Stimulated activated CD8-positive, alpha-beta memory T cell treated with anti-CD3 and anti-CD28 coated beads, Interleukin-4, amount 100 ng/mL, for 1 hour (primary cell): ENCODE results near the gene SMARCA2.

Source experiments
- DNase-seq, 2 donors: peaks; one replicate each; pipeline ENCODE4 v3.0.0-alpha.2; 2020; ENCODE audit warnings: low read depth in 2 of 2, low spot score in 1 of 2

SMARCA2 gene

GRCh38 chr9:2039294-2040180 lies 24.4 kb downstream of the SMARCA2 start:
- no peak for DNase-seq

GRCh38 chr9:2040828-2041227 lies 25.7 kb downstream of the SMARCA2 start:
- no peak for DNase-seq

- no peak for DNase-seq
Observed at GRCh38 chr9:2041736-2042135, 26.6 kb downstream of the SMARCA2 start.

GRCh38 chr9:2043243-2043642 lies 28.1 kb downstream of the SMARCA2 start:
- no peak for DNase-seq

GRCh38 chr9:2043881-2044462 lies 28.8 kb downstream of the SMARCA2 start:
- no peak for DNase-seq

GRCh38 chr9:2047144-2047671 lies 32.1 kb downstream of the SMARCA2 start:
- no peak for DNase-seq

GRCh38 chr9:2047916-2048315 lies 32.8 kb downstream of the SMARCA2 start:
- DNase-seq: no peak

GRCh38 chr9:2050236-2050635 lies 35.1 kb downstream of the SMARCA2 start:
- DNase-seq: no peak

- peak; percentile 26 to 33 for DNase-seq
Observed at GRCh38 chr9:2053883-2054845, 39.0 kb downstream of the SMARCA2 start.

- no peak for DNase-seq
Observed at GRCh38 chr9:2055203-2055658, 40.1 kb downstream of the SMARCA2 start.

- DNase-seq: no peak
Observed at GRCh38 chr9:2059274-2059929, 44.3 kb downstream of the SMARCA2 start.

- DNase-seq: no peak
Observed at GRCh38 chr9:2060424-2060823, 45.3 kb downstream of the SMARCA2 start.

GRCh38 chr9:2065704-2066103 lies 50.6 kb downstream of the SMARCA2 start:
- DNase-seq: no peak

GRCh38 chr9:2066312-2067273 lies 51.4 kb downstream of the SMARCA2 start:
- DNase-seq: no peak

- DNase-seq: no peak
Observed at GRCh38 chr9:2072752-2073405, 57.7 kb downstream of the SMARCA2 start.

GRCh38 chr9:2082772-2083171 lies 67.6 kb downstream of the SMARCA2 start:
- no peak for DNase-seq

- no peak for DNase-seq
Observed at GRCh38 chr9:2083479-2083878, 68.3 kb downstream of the SMARCA2 start.

GRCh38 chr9:2085716-2086115 lies 70.6 kb downstream of the SMARCA2 start:
- no peak for DNase-seq

GRCh38 chr9:2086116-2086515 lies 71.0 kb downstream of the SMARCA2 start:
- no peak for DNase-seq
